Common myeloid progenitor, CD34-positive (primary cell): Measurements from ENCODE around the gene UBE2H.
"Not testable (repeated sequence)": the region's sequence is repeated elsewhere in the genome, so short reads cannot be mapped to it uniquely, and the experiment has no call there.

Experiments
- CTCF ChIA-PET: fragments of 350-600 bp; sonication (Branson Sonifier 250); formaldehyde crosslinking; loops from one replicate; lab custom pipeline; 2021; ENCODE audit warnings: antibody characterized with exemption; lab: Charles Lee
- POLR2A ChIA-PET: fragments of 350-600 bp; sonication (Branson Sonifier 250); formaldehyde crosslinking; loops from one replicate; lab custom pipeline; 2021; ENCODE audit warnings: antibody characterized with exemption; lab: Charles Lee
- DNase-seq, 3 donors: peaks; one replicate each; pipeline versions ENCODE4 v3.0.0 to v3.0.0-alpha.2; 2013
- H3K27ac ChIP-seq, 2 experiments: 1 replicate in 1 of 2; 2 replicates in 1 of 2; pipeline ENCODE4 v1.7.0; 2013; ENCODE audit warnings: inconsistent platforms in 2 of 2, low read length in 2 of 2, mild to moderate bottlenecking in 2 of 2, low read depth in 1 of 2, moderate library complexity in 1 of 2; ENCODE audit not compliant: severe bottlenecking in 2 of 2, insufficient read depth in 1 of 2, poor library complexity in 1 of 2
- H3K27me3 ChIP-seq, 5 experiments: replicated peaks in 2 of 5; 1 replicate in 3 of 5; 2 replicates in 2 of 5; pipeline versions ENCODE4 v1.6.1 to v1.7.0; 2013; ENCODE audit warnings: low read length in 4 of 5, mild to moderate bottlenecking in 2 of 5, moderate library complexity in 2 of 5, inconsistent platforms in 1 of 5; ENCODE audit not compliant: insufficient read depth in 5 of 5, control insufficient read depth in 4 of 5
- H3K36me3 ChIP-seq, 4 experiments: 1 replicate in 2 of 4; 2 replicates in 2 of 4; pipeline versions ENCODE4 v1.6.1 to v1.7.0; 2013; ENCODE audit warnings: low read length in 3 of 4, control low read depth in 1 of 4, mild to moderate bottlenecking in 1 of 4; ENCODE audit not compliant: control insufficient read depth in 4 of 4, insufficient read depth in 4 of 4
- H3K4me1 ChIP-seq, 4 experiments: 1 replicate in 3 of 4; 2 replicates in 1 of 4; pipeline versions ENCODE4 v1.6.1 to v1.7.1; 2013; ENCODE audit warnings: low read length in 3 of 4, mild to moderate bottlenecking in 3 of 4, control low read depth in 1 of 4, inconsistent platforms in 1 of 4, moderate library complexity in 1 of 4; ENCODE audit not compliant: control insufficient read depth in 4 of 4, insufficient read depth in 4 of 4; ENCODE audit errors: control extremely low read depth in 1 of 4
- H3K4me3 ChIP-seq, 7 experiments: 1 replicate in 4 of 7; 2 replicates in 3 of 7; pipeline versions ENCODE4 v1.5.1 to v1.7.0; 2013; ENCODE audit warnings: mild to moderate bottlenecking in 7 of 7, low read length in 6 of 7, moderate library complexity in 6 of 7, inconsistent platforms in 2 of 7, low read depth in 2 of 7, control low read depth in 1 of 7; ENCODE audit not compliant: insufficient read depth in 4 of 7, control insufficient read depth in 1 of 7; ENCODE audit errors: extremely low read depth in 1 of 7
- H3K9me3 ChIP-seq, 5 experiments: 1 replicate in 4 of 5; 2 replicates in 1 of 5; pipeline versions ENCODE4 v1.6.1 to v1.7.1; 2013; ENCODE audit warnings: low read length in 4 of 5, mild to moderate bottlenecking in 2 of 5, inconsistent platforms in 1 of 5, low read depth in 1 of 5, moderate library complexity in 1 of 5; ENCODE audit not compliant: control insufficient read depth in 4 of 5, insufficient read depth in 2 of 5; ENCODE audit errors: control extremely low read depth in 1 of 5
- WGBS: methylation state at CpG from one replicate; pipeline ENCODE4 v1.1.5; 2013; ENCODE audit not compliant: insufficient coverage; 5-methylcytosine and 5-hydroxymethylcytosine counted together

Gene UBE2H

DNA sequence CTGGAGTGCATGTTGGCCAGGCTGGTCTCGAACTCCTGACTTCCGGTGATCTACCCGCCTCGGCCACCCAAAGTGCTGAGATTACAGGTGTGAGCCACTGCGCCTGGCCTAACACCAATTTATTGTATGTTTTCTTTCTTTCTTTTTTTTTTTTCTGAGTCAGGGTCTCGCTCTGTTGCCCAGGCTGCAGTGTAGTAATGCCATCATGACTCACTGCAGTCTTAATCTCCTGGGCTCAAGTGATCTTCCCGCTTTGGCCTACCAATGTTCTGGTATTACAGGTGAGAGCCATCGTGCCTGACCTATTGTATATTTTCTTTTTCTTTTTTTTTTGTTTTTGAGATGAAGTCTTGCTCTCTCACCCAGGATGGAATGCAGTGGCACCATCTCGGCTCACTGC, 33.8 kb upstream of the UBE2H start:
- H3K4me1 ChIP-seq, result peaks cover 2 to 8% (median 4%) of the 10 kb centered on the region in 4 experiments
- ChIA-PET POLR2A (no interaction called here), CTCF (interaction anchor here (1.4 kb wide), 1 partner anchor 22 kb away, joined by 3 read pairs; no protein-coding TSS in a partner anchor)
- H3K27ac ChIP-seq, result no peak overlapping the region
- DNase-seq, result no peak
- no peaks in the 10 kb centered on the region for H3K27me3 ChIP-seq
- no peak overlapping the region for H3K4me3 ChIP-seq
- no peaks in the 10 kb centered on the region for H3K9me3 ChIP-seq
- WGBS, result 94% methylated on average over 3 of the region's 9 CpGs
- H3K36me3 ChIP-seq, result no peaks in the 10 kb centered on the region

DNA sequence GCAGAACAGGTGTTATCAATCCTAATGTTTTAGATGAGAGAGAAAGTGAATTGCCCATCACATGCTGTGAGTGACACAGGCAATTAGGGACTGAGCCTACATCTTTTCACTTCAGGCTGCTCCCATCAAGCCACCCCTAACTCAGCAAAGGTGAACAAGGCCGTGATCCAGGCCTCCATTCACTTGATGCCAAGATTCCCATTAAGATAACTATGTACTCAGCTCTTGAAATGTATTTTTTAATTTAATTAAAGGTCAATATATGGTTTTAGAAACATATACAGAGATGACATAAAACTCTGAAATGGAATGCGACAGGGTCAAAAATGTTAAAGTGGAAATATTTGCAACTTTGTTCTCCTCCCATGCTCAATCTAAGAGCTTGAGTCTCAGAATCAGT, 27.9 kb upstream of the UBE2H start:
- POLR2A ChIA-PET, result interaction anchor here (0.6 kb wide), 1 partner anchor 21 kb away, joined by 4 read pairs; no protein-coding TSS in a partner anchor
- no peak overlapping the region for H3K27ac ChIP-seq
- no peaks in the 10 kb centered on the region for H3K9me3 ChIP-seq
- H3K36me3 ChIP-seq, result no peaks in the 10 kb centered on the region
- CTCF ChIA-PET, result interaction anchor here (0.6 to 1.9 kb wide), 2 partner anchors 10 to 701 kb away, joined by 3 to 4 read pairs; no protein-coding TSS in a partner anchor
- H3K4me1 ChIP-seq, result no peaks in the 10 kb centered on the region
- DNase-seq, result no peak
- no peaks in the 10 kb centered on the region for H3K27me3 ChIP-seq
- H3K4me3 ChIP-seq, result no peak overlapping the region
- no CpG with 5 or more reads among the region's 2 CpGs for WGBS

DNA sequence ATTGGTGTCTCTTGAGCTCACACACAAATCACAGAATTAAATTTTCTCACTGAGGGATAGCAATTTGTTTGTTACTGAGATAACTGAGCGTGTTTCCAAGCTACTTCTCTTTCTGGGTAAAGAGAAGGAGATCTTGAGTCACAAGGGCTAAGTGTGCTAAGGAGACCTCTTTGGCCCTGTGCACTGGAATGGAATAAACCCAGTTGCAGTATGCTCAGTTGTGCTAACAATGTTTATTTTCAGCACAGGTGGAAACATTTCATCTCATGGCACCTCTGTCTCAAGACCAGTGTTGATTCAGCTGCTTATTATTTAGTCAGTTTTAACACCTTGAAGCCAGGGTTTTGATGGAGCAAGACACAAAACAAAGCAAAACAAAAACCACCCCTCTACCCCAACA, 22.5 kb upstream of the UBE2H start:
- CTCF ChIA-PET, result no interaction called here
- WGBS, result 100% methylated on average over 1 of the region's 1 CpG

DNA sequence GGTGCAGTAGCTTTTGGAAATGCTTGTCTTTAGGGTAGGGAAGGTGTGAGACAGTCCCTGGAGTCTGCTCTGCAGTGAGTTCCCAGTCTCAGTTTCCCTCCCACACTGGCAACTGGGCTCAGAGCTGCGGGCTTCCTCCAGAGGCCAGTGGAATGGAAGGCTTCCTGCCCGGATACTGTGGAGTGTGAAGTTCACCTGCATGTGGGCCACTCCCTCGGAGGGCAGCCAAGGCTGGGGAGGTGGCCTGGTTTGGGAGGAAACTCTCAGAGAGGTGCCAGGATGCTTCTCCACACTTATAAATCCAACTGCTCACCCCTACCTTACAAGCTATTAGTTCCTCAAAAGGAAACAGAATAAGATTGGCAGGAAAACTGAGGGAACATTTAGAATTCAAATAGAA, 18.1 kb upstream of the UBE2H start:
- no peak overlapping the region for H3K4me3 ChIP-seq
- ChIA-PET POLR2A (no interaction called here), CTCF (interaction anchor here (0.6 to 1.2 kb wide), 2 partner anchors 12 to 297 kb away, joined by 3 read pairs; no protein-coding TSS in a partner anchor)
- WGBS, result 80% methylated on average over 1 of the region's 3 CpGs
- no peak overlapping the region for H3K27ac ChIP-seq
- no peaks in the 10 kb centered on the region for H3K4me1 ChIP-seq
- no peaks in the 10 kb centered on the region for H3K9me3 ChIP-seq
- no peaks in the 10 kb centered on the region for H3K36me3 ChIP-seq
- H3K27me3 ChIP-seq, result no peaks in the 10 kb centered on the region
- DNase-seq, result no peak

More for the DNA sequence above, 22.5 kb upstream of the UBE2H start:
- Histone ChIP-seq H3K27me3 (no peaks in the 10 kb centered on the region), H3K27ac (no peak overlapping the region), H3K4me1 (no peaks in the 10 kb centered on the region), H3K4me3 (no peak overlapping the region), H3K36me3 (no peaks in the 10 kb centered on the region), H3K9me3 (no peaks in the 10 kb centered on the region)
- POLR2A ChIA-PET, result no interaction called here
- DNase-seq, result no peak

DNA sequence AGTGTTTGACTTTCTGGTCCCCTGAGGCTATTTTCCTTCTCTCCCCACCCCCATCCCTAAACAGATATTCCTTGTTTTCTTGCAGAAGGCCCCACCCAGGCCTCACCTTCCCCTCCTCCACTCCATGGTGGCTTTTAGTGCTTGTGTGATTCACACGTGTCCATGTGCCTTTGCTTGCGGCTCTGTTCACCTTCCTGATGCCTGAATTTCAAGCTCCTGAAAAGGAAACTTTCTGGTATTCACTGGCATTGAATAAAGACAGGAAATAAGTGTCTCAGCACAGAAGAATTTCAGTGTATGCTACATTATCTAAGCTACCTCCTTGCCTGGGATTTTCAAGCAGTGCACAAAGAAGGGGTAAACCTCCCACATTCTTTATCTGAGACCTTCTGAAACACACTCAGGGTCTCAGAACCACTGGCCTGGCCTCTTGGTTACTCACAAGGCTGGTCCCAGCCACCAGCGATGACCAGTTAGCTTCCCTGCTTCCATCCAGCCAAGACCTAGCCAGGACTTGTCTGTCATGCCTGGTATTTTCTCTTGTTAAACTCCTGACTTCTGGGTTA, 17.2 kb upstream of the UBE2H start:
- POLR2A ChIA-PET, result interaction anchor here (0.6 kb wide), 1 partner anchor 11 kb away, joined by 3 read pairs; no protein-coding TSS in a partner anchor
- no peaks in the 10 kb centered on the region for H3K9me3 ChIP-seq
- no peak for DNase-seq
- H3K27ac ChIP-seq, result no peak overlapping the region
- H3K4me3 ChIP-seq, result no peak overlapping the region
- no peaks in the 10 kb centered on the region for H3K4me1 ChIP-seq
- 83% methylated on average over 2 of the region's 3 CpGs for WGBS
- CTCF ChIA-PET, result interaction anchor here (0.6 to 1.2 kb wide), 2 partner anchors 13 to 296 kb away, joined by 3 read pairs; no protein-coding TSS in a partner anchor
- H3K27me3 ChIP-seq, result no peaks in the 10 kb centered on the region
- H3K36me3 ChIP-seq, result no peaks in the 10 kb centered on the region

DNA sequence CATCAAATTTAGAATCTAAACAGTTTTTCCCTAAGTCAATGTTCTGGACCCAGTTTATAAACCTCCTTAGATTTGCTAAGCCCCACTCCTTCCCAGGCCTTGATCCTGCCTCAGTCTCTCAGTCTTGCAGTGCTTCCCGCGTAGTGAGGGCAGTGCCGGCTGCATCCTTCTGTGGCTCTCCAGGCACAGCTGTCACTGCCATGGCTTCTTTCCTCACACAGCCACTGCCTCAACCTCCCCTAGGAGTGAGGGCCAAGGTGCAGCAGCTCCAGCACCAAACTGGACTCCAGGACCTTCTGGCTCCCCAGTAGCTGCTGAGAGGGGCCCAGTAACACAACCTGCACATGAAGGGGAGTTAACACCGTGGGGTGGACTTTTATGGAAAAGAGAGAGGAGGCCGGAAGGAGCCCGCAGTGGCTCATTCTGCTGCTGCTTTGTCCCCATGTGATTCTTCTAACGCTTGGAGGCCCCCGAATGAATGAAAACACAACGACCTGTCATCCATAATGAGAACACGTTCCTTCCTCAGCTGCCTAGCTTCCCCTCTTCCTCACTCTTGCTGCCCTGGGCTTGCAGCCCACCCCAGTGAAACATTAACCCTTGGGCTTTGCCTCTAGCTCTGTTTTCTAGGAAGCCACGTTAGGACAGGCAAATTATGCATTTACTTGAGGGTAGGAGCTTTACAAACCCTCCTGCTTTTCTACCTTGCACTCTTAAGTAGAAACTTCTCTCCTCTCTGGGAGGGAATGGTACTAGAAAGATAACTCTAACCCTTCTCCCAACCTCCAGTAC, 16.0 kb upstream of the UBE2H start:
- POLR2A ChIA-PET, result no interaction called here
- CTCF ChIA-PET, result interaction anchor here (1.5 kb wide), 1 partner anchor 22 kb away, joined by 4 read pairs; no protein-coding TSS in a partner anchor

DNA sequence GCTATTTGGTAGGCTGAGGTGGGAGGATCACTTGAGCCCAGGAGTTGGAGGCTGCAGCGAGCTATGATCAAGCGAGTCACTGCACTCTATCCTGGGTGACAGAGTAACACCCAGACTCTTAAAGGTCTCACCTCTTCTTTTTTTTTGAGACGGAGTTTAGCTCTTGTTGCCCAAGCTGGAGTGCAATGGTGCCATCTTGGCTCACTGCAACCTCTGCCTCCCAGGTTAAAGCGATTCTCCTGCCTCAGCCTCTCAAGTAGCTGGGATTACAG, 7.4 kb upstream of the UBE2H start:
- 98% methylated on average over 4 of the region's 4 CpGs for WGBS
- POLR2A ChIA-PET, H3K27me3 ChIP-seq, H3K36me3 ChIP-seq, DNase-seq, H3K4me3 ChIP-seq, H3K27ac ChIP-seq, H3K9me3 ChIP-seq: not testable (repeated sequence)
- H3K4me1 ChIP-seq, result peaks cover 2 to 25% (median 17%) of the 10 kb centered on the region in 4 experiments
- CTCF ChIA-PET, result interaction anchor here (0.7 to 1.7 kb wide), 3 partner anchors 31 to 51 kb away, joined by 4 to 5 read pairs (median 5); no protein-coding TSS in a partner anchor

More for the DNA sequence above, 16.0 kb upstream of the UBE2H start:
- Histone ChIP-seq H3K4me1 (no peaks in the 10 kb centered on the region), H3K4me3 (no peak overlapping the region), H3K9me3 (no peaks in the 10 kb centered on the region), H3K27ac (no peak overlapping the region), H3K27me3 (no peaks in the 10 kb centered on the region), H3K36me3 (no peaks in the 10 kb centered on the region)
- 83% methylated on average over 10 of the region's 11 CpGs for WGBS
- no peak for DNase-seq
